22Rv1 (cell line): ENCODE data around the gene PHLDB2.

Source experiments
- ZFX ChIP-seq: fragments of 450-650 bp; IDR thresholded peaks from 2 replicates; pipeline ENCODE4 v1.6.1; 2017; ENCODE audit warnings: antibody characterized with exemption, borderline replicate concordance
- TF ChIP-seq, protein P1 (sequence below): fragments of 450-650 bp; IDR thresholded peaks from 2 replicates; pipeline ENCODE4 v1.5.1; 2017; ENCODE audit warnings: mild to moderate bottlenecking

DNA sequence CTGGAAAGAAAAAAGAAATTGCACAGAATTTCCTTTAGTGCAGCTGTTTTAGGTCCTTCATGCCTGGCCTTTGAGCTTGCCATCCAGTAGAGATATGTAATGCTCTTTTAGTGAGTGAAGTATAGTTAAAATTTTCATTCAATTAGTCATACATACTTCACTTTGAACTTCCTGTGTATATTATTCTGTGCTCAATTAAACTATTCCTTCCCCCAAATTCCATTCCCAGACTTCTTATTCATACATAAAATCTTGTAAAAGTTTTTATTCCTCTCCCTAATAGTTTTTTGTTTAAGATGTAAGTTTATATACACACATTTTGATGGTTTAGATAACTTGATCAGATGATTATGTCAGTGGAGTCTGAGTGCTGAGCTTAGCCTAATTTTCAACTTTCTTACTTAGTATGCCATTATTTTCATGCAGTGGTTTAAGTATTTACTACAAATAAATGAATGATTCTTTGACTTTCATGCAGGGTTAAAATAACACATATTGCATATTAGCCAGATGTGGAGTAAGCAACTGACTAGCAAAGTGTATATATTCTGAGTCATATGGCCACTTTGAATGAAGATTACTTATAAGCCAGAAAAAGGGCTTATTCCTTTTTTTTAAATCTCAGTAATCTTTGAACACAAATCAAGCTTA lies 77.3 kb downstream of the PHLDB2 start:
- TF ChIP-seq, protein P1, sequence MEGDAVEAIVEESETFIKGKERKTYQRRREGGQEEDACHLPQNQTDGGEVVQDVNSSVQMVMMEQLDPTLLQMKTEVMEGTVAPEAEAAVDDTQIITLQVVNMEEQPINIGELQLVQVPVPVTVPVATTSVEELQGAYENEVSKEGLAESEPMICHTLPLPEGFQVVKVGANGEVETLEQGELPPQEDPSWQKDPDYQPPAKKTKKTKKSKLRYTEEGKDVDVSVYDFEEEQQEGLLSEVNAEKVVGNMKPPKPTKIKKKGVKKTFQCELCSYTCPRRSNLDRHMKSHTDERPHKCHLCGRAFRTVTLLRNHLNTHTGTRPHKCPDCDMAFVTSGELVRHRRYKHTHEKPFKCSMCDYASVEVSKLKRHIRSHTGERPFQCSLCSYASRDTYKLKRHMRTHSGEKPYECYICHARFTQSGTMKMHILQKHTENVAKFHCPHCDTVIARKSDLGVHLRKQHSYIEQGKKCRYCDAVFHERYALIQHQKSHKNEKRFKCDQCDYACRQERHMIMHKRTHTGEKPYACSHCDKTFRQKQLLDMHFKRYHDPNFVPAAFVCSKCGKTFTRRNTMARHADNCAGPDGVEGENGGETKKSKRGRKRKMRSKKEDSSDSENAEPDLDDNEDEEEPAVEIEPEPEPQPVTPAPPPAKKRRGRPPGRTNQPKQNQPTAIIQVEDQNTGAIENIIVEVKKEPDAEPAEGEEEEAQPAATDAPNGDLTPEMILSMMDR, result no peak
- no peak for TF ChIP-seq ZFX
